Neural progenitor cell (in vitro differentiated cells): ENCODE results near the gene HYAL2. TPM values are rescaled to one million over a fixed set of nuclear protein-coding genes. Genes with fewer than 3 reads are reported as not detected.
A peak's percentile ranks its signal among the peaks of the same experiment; 100 is the strongest.

Source experiments
- DNase-seq: peaks from one replicate; pipeline ENCODE4 v3.0.0-alpha.2; 2016; ENCODE audit warnings: low spot score
- H2AFZ ChIP-seq: fragments of 200-600 bp; sonication (generic); replicated peaks from 2 replicates; pipeline ENCODE4 v1.6.1; 2016; ENCODE audit warnings: antibody characterized with exemption
- H3F3A ChIP-seq: fragments of 200-600 bp; sonication (generic); 2 replicates; pipeline ENCODE4 v1.6.1; 2016; ENCODE audit warnings: antibody characterized with exemption, low read depth
- H3K27ac ChIP-seq: fragments of 200-600 bp; sonication (generic); 2 replicates; pipeline ENCODE4 v1.5.1; 2016; ENCODE audit warnings: mild to moderate bottlenecking
- H3K27me3 ChIP-seq: fragments of 200-600 bp; sonication (generic); 2 replicates; pipeline ENCODE4 v1.6.1; 2016; ENCODE audit warnings: mild to moderate bottlenecking, moderate library complexity
- H3K36me3 ChIP-seq: fragments of 200-600 bp; sonication (generic); 2 replicates; pipeline ENCODE4 v1.5.1; 2016
- H3K4me1 ChIP-seq: fragments of 200-600 bp; sonication (generic); 2 replicates; pipeline ENCODE4 v1.6.1; 2016; ENCODE audit warnings: mixed run types
- H3K4me2 ChIP-seq: fragments of 200-600 bp; sonication (generic); 2 replicates; pipeline ENCODE4 v1.6.1; 2016
- H3K4me3 ChIP-seq: fragments of 200-600 bp; sonication (generic); 2 replicates; pipeline ENCODE4 v1.5.1; 2016
- H3K79me2 ChIP-seq: fragments of 200-600 bp; sonication (generic); 2 replicates; pipeline ENCODE4 v1.6.1; 2016; ENCODE audit warnings: low read depth
- H3K9ac ChIP-seq: fragments of 200-600 bp; sonication (generic); 2 replicates; pipeline ENCODE4 v1.6.1; 2016
- H3K9me3 ChIP-seq: fragments of 200-600 bp; sonication (generic); 2 replicates; pipeline ENCODE4 v1.5.1; 2016; ENCODE audit warnings: low read depth
- H4K20me1 ChIP-seq: fragments of 200-600 bp; sonication (generic); 2 replicates; pipeline ENCODE4 v1.6.1; 2016; ENCODE audit warnings: low read depth
- H3K27ac Mint-ChIP-seq: 3 replicates; pipeline ENCODE4 v1.8.0; 2021; ENCODE audit warnings: mixed read lengths
- H3K27me3 Mint-ChIP-seq: 2 replicates; pipeline ENCODE4 v1.8.0; 2022; ENCODE audit warnings: low read depth, mild to moderate bottlenecking, inconsistent platforms, moderate library complexity, mixed read lengths; ENCODE audit not compliant: insufficient read depth
- H3K36me3 Mint-ChIP-seq: 3 replicates; pipeline ENCODE4 v1.8.0; 2021; ENCODE audit warnings: mixed read lengths
- H3K4me1 Mint-ChIP-seq: 3 replicates; pipeline ENCODE4 v1.8.0; 2021; ENCODE audit warnings: mixed read lengths
- H3K4me3 Mint-ChIP-seq: 3 replicates; pipeline ENCODE4 v1.8.0; 2021; ENCODE audit warnings: mild to moderate bottlenecking, moderate library complexity, mixed read lengths
- H3K9me3 Mint-ChIP-seq: 3 replicates; pipeline ENCODE4 v1.8.0; 2020; ENCODE audit warnings: mixed read lengths
- EZH2 ChIP-seq: fragments of 200-600 bp; sonication (generic); IDR thresholded peaks from 2 replicates; pipeline ENCODE4 v1.6.1; 2017; ENCODE audit warnings: antibody characterized with exemption, mild to moderate bottlenecking, moderate library complexity
- EZH2phosphoT487 ChIP-seq: fragments of 200-600 bp; sonication (generic); IDR thresholded peaks from 2 replicates; pipeline ENCODE4 v1.6.1; 2017; ENCODE audit warnings: antibody characterized with exemption
- total RNA-seq: library from RNA; depleted of rRNA; stranded (reverse); fragments of >200 nt; gene quantifications from 2 replicates; pipeline ENCODE4 v1.2.3, GENCODE V29; 2015; ENCODE audit warnings: low replicate concordance
- TF ChIP-seq, protein P1 (sequence below): fragments of 200-600 bp; sonication (generic); IDR thresholded peaks from 2 replicates; pipeline ENCODE4 v1.5.1; 2017; ENCODE audit warnings: antibody characterized with exemption, mild to moderate bottlenecking

The HYAL2 gene
- total RNA-seq, 1 donor from 2014 or later = 38.9 TPM

DNA sequence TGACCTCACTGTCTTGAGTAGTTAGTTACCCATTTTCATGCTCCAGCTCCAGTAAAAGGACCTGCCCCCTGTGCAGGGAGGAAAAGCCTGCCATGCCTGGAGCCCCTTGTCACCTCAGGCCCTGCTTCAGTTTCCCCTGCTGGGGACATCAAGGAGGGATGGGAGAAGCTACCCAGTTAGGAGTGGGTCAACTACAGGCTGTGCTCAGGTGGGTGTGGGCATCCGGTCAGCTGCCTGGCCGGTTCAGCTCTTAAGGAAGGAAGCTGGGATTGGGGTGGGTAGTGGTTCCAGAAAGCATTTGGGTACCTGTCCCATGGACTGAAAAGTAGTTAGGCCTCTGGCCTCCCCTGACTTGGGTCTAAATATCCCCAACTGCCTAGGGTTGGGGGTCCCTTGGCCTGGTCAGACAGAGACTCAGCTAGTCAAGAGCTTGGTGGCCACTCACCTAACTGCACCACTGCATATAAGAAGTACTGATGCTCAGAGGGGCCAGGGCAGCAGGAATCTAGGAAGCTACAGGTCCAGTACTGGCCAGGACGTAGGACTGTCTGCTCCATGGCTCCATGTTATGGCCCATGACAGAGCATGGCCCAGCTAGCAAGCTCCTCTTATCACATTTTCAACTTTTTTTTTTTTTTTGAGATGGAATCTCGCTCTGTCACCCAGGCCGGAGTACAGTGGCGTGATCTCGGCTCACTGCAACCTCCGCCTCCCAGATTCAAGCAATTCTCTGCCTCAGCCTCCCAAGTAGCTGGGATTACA is 43.1 kb downstream of the HYAL2 start:
- no peak overlapping the region for H3K9ac ChIP-seq
- H3K4me1 ChIP-seq = peaks cover 4% of the 10 kb centered on the region
- Mint-ChIP-seq H3K4me3 (no peak overlapping the region), H3K27ac (no peak overlapping the region), H3K9me3 (no peaks in the 10 kb centered on the region), H3K27me3 (peaks cover 15% of the 10 kb centered on the region), H3K4me1 (peaks cover 15% of the 10 kb centered on the region), H3K36me3 (no peaks in the 10 kb centered on the region)
- DNase-seq = no peak
- peaks cover 6% of the 10 kb centered on the region for H3F3A ChIP-seq
- H3K4me2 ChIP-seq = no peak overlapping the region
- no peak overlapping the region for H2AFZ ChIP-seq
- no peaks in the 10 kb centered on the region for H4K20me1 ChIP-seq
- H3K27ac ChIP-seq = no peak overlapping the region
- peaks cover 42% of the 10 kb centered on the region for H3K27me3 ChIP-seq
- H3K79me2 ChIP-seq = no peaks in the 10 kb centered on the region
- no peak overlapping the region for H3K4me3 ChIP-seq
- H3K36me3 ChIP-seq = no peaks in the 10 kb centered on the region
- TF ChIP-seq EZH2 (no peak), EZH2phosphoT487 (no peak)
- TF ChIP-seq, protein P1, sequence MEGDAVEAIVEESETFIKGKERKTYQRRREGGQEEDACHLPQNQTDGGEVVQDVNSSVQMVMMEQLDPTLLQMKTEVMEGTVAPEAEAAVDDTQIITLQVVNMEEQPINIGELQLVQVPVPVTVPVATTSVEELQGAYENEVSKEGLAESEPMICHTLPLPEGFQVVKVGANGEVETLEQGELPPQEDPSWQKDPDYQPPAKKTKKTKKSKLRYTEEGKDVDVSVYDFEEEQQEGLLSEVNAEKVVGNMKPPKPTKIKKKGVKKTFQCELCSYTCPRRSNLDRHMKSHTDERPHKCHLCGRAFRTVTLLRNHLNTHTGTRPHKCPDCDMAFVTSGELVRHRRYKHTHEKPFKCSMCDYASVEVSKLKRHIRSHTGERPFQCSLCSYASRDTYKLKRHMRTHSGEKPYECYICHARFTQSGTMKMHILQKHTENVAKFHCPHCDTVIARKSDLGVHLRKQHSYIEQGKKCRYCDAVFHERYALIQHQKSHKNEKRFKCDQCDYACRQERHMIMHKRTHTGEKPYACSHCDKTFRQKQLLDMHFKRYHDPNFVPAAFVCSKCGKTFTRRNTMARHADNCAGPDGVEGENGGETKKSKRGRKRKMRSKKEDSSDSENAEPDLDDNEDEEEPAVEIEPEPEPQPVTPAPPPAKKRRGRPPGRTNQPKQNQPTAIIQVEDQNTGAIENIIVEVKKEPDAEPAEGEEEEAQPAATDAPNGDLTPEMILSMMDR = no peak
- H3K9me3 ChIP-seq = no peaks in the 10 kb centered on the region

DNA sequence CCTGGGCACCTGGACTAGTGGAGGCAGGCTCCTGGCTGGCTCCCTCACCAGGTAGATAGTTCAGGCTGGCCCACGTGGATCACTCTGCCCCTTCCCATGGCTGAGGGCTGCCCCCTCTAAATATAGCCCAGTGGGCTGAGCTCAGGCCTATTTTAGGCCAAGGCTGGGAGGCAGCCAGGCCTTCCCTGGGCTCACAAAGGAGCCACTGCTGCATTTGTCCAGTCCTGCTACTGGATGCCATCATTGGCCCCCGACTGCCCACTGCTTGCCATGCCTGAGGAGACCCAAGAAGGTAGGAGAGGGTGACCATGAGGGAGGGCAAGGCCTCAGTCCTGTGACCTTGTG is 43.7 kb downstream of the HYAL2 start, which contains the start of gene LSMEM2:
LSMEM2 (plus strand) TSS at position 208 of the 345 bp plus-strand sequence; CDS start at position 235, 27 bp downstream.
- Histone ChIP-seq H3K4me1 (peaks cover 4% of the 10 kb centered on the region), H2AFZ (no peak within 1 kb of the TSS), H3K4me3 (no peak within 1 kb of the TSS), H4K20me1 (no peaks in the 10 kb centered on the region), H3K36me3 (no peaks in the 10 kb centered on the region), H3K9ac (no peak within 1 kb of the TSS), H3K27ac (no peak within 1 kb of the TSS), H3K27me3 (peaks cover 48% of the 10 kb centered on the region), H3K79me2 (no peaks in the 10 kb centered on the region), H3K9me3 (no peaks in the 10 kb centered on the region), H3K4me2 (no peak within 1 kb of the TSS), H3F3A (peaks cover 7% of the 10 kb centered on the region)
- TF ChIP-seq EZH2 (no peak), EZH2phosphoT487 (no peak)
- TF ChIP-seq, protein P1 = no peak
- peaks cover 20% of the 10 kb centered on the region for H3K27me3 Mint-ChIP-seq
- peaks cover 19% of the 10 kb centered on the region for H3K4me1 Mint-ChIP-seq
- H3K27ac Mint-ChIP-seq = peak within 1 kb of the TSS; percentile 46
- H3K36me3 Mint-ChIP-seq = no peaks in the 10 kb centered on the region
- DNase-seq = no peak
- H3K9me3 Mint-ChIP-seq = no peaks in the 10 kb centered on the region
- H3K4me3 Mint-ChIP-seq = no peak within 1 kb of the TSS

DNA sequence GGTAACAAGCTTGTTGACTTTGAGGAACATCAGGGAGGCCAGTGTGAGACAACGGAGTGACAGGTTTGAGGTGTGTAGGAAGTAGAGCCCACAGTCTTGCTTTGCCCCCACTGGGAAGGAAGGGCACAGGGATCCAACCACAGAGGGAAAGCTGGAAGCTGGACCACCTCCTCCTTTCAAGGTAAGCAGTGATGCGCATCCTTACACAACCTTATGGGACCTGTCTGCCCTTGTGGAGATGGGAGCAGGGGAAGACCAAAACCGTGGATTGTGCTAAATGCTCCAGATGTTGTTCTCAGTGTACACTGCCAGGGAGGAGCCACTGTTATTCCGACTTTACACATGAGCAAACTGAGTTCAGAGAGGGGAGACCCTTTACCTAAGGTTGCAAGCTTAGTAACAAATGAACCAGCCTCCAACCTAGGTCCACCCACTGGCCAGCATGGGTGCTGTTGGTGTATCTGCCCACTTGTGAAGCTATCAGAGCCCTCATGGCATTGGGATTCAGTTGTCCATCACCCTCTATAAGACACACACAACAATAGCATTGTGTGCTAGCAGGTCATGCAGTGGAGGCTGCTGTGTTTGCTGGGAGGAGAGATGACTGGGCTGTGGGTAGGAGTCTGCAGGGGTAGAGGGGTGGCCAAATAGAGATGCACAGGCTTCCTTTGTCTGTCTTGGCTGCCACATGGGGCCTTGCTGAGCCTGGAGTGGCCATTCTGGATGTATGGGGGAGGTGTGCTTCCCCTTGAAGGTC is 44.2 kb downstream of the HYAL2 start:
- peak overlapping the region; percentile 46 for H3K27ac Mint-ChIP-seq

More for the DNA sequence above, 44.2 kb downstream of the HYAL2 start:
- peaks cover 19% of the 10 kb centered on the region for H3K4me1 Mint-ChIP-seq
- Histone ChIP-seq H3F3A (peaks cover 7% of the 10 kb centered on the region), H3K79me2 (no peaks in the 10 kb centered on the region), H3K9ac (no peak overlapping the region), H2AFZ (no peak overlapping the region), H3K4me2 (no peak overlapping the region), H3K4me1 (peaks cover 6% of the 10 kb centered on the region), H3K4me3 (no peak overlapping the region), H3K9me3 (no peaks in the 10 kb centered on the region), H3K27me3 (peaks cover 53% of the 10 kb centered on the region), H3K27ac (no peak overlapping the region), H3K36me3 (no peaks in the 10 kb centered on the region), H4K20me1 (no peaks in the 10 kb centered on the region)
- no peak for DNase-seq
- peaks cover 20% of the 10 kb centered on the region for H3K27me3 Mint-ChIP-seq
- H3K36me3 Mint-ChIP-seq = no peaks in the 10 kb centered on the region
- TF ChIP-seq EZH2phosphoT487 = no peak
- TF ChIP-seq, protein P1 = no peak
- no peak overlapping the region for H3K4me3 Mint-ChIP-seq
- no peaks in the 10 kb centered on the region for H3K9me3 Mint-ChIP-seq
